ENCODE data around the gene RASA4B. TPM values are rescaled to one million over a fixed set of nuclear protein-coding genes. Genes with fewer than 3 reads are reported as not detected.

RASA4B gene
- polyA plus RNA-seq, 1 experiment, result 4.0 TPM

- Histone ChIP-seq H3K4me3 (ENCODE audit: low read depth, low read length) (no peak overlapping the region), H3K9me3 (ENCODE audit: control insufficient read depth, insufficient read depth, low read length) (no peaks in the 10 kb centered on the region; the same call in 1 of the 2 replicates), H3K27ac (ENCODE audit: low read depth, low read length) (no peak overlapping the region), H3K27me3 (ENCODE audit: control insufficient read depth, insufficient read depth, low read length) (no peaks in the 10 kb centered on the region)
- TF ChIP-seq, protein P1, sequence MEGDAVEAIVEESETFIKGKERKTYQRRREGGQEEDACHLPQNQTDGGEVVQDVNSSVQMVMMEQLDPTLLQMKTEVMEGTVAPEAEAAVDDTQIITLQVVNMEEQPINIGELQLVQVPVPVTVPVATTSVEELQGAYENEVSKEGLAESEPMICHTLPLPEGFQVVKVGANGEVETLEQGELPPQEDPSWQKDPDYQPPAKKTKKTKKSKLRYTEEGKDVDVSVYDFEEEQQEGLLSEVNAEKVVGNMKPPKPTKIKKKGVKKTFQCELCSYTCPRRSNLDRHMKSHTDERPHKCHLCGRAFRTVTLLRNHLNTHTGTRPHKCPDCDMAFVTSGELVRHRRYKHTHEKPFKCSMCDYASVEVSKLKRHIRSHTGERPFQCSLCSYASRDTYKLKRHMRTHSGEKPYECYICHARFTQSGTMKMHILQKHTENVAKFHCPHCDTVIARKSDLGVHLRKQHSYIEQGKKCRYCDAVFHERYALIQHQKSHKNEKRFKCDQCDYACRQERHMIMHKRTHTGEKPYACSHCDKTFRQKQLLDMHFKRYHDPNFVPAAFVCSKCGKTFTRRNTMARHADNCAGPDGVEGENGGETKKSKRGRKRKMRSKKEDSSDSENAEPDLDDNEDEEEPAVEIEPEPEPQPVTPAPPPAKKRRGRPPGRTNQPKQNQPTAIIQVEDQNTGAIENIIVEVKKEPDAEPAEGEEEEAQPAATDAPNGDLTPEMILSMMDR (IDR thresholded peaks at IDR 0.05; ENCODE audit: low read depth, low read length), result no peak
- ChIA-PET POLR2A (no interaction called here), CTCF (no interaction called here)
- no peak for DNase-seq (ENCODE audit: low read depth, low spot score)
Measured at GRCh38 chr7:102472126-102473041, 45.2 kb downstream of the RASA4B start.

GRCh38 chr7:102471791-102472125, 45.8 kb downstream of the RASA4B start:
- H3K9me3 ChIP-seq (ENCODE audit: control insufficient read depth, insufficient read depth, low read length), result no peaks in the 10 kb centered on the region; the same call in 1 of the 2 replicates
- TF ChIP-seq, protein P1 (IDR thresholded peaks at IDR 0.05; ENCODE audit: low read depth, low read length), result no peak
- H3K4me3 ChIP-seq (ENCODE audit: low read depth, low read length), result no peak overlapping the region
- H3K27me3 ChIP-seq (ENCODE audit: control insufficient read depth, insufficient read depth, low read length), result no peaks in the 10 kb centered on the region
- no peak overlapping the region for H3K27ac ChIP-seq (ENCODE audit: low read depth, low read length)
- POLR2A ChIA-PET, result no interaction called here
- no peak for DNase-seq (ENCODE audit: low read depth, low spot score)
- CTCF ChIA-PET, result no interaction called here

- Histone ChIP-seq H3K9me3 (ENCODE audit: control insufficient read depth, insufficient read depth, low read length) (no peaks in the 10 kb centered on the region; the same call in 1 of the 2 replicates), H3K27me3 (ENCODE audit: control insufficient read depth, insufficient read depth, low read length) (no peaks in the 10 kb centered on the region), H3K27ac (ENCODE audit: low read depth, low read length) (no peak overlapping the region), H3K4me3 (ENCODE audit: low read depth, low read length) (no peak overlapping the region)
- CTCF ChIA-PET, result no interaction called here
- TF ChIP-seq, protein P1 (IDR thresholded peaks at IDR 0.05; ENCODE audit: low read depth, low read length), result no peak
- POLR2A ChIA-PET, result no interaction called here
- no peak for DNase-seq (ENCODE audit: low read depth, low spot score)
Measured at GRCh38 chr7:102469972-102470825, 47.4 kb downstream of the RASA4B start.

DNA sequence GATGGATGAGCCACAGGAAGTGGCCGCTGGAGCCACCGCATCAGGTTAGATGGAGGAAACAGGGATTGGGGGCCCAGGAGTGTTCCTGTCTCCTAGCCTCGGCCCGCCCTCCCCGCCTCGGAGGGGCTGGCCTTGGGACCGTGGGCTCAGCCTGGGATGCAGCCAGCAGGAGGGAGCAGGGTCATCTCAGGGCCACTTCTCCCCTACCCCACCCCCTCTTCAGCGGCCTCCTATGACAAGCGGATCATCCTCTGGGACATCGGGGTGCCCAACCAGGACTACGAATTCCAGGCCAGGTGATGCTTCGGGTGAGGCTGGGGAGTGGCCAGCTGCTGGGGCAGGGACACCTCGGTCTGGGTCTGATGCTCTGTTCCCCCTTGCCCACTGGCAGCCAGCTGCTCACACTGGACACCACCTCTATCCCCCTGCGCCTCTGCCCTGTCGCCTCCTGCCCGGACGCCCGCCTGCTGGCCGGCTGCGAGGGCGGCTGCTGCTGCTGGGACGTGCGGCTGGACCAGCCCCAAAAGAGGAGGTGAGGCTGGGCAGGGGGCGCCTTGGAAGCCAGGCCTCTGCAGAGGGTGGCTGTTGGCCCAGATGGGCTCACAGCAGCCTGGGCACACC, 48.1 kb downstream of the RASA4B start:
- ChIA-PET POLR2A (no interaction called here), CTCF (no interaction called here)
- Histone ChIP-seq H3K27me3 (ENCODE audit: control insufficient read depth, insufficient read depth, low read length) (no peaks in the 10 kb centered on the region), H3K27ac (ENCODE audit: low read depth, low read length) (no peak overlapping the region), H3K4me3 (ENCODE audit: low read depth, low read length) (no peak overlapping the region), H3K9me3 (ENCODE audit: control insufficient read depth, insufficient read depth, low read length) (no peaks in the 10 kb centered on the region; the same call in 1 of the 2 replicates)
- DNase-seq (ENCODE audit: low read depth, low spot score), result no peak
- TF ChIP-seq, protein P1 (IDR thresholded peaks at IDR 0.05; ENCODE audit: low read depth, low read length), result no peak

Data from AG04450 (cell line).